Neuronal stem cell (in vitro differentiated cells): ENCODE results near the gene KCTD16.

Experiments used
- DNase-seq: peaks from one replicate; pipeline ENCODE4 v3.0.0-alpha.2; 2013; ENCODE audit warnings: low spot score
- H2AFZ ChIP-seq: one replicate; pipeline ENCODE4 v1.6.1; 2013; ENCODE audit warnings: mild to moderate bottlenecking, low read length, inconsistent platforms
- H2AK5ac ChIP-seq: 2 replicates; pipeline ENCODE4 v1.6.1; 2013; ENCODE audit warnings: low read depth, mild to moderate bottlenecking, inconsistent platforms, low read length, moderate library complexity, mixed read lengths
- H2BK120ac ChIP-seq: 2 replicates; pipeline ENCODE4 v1.6.1; 2013; ENCODE audit warnings: low read depth, mild to moderate bottlenecking, inconsistent platforms, low read length, moderate library complexity, mixed read lengths
- H2BK12ac ChIP-seq: one replicate; pipeline ENCODE4 v1.6.1; 2013; ENCODE audit warnings: low read length, inconsistent platforms
- H2BK15ac ChIP-seq: 2 replicates; pipeline ENCODE4 v1.6.1; 2013; ENCODE audit warnings: mild to moderate bottlenecking, low read length, inconsistent platforms, mixed read lengths
- H2BK5ac ChIP-seq: one replicate; pipeline ENCODE4 v1.6.1; 2013; ENCODE audit warnings: inconsistent platforms, mild to moderate bottlenecking, low read length, moderate library complexity
- H3K14ac ChIP-seq: one replicate; pipeline ENCODE4 v1.6.1; 2013; ENCODE audit warnings: low read length, inconsistent platforms
- H3K18ac ChIP-seq: 2 replicates; pipeline ENCODE4 v1.6.1; 2013; ENCODE audit warnings: low read length, inconsistent platforms
- H3K23ac ChIP-seq: 2 replicates; pipeline ENCODE4 v1.6.1; 2013; ENCODE audit warnings: low read depth, mild to moderate bottlenecking, mixed read lengths, low read length, inconsistent platforms; ENCODE audit not compliant: poor library complexity
- H3K27ac ChIP-seq: replicated peaks from 3 replicates; pipeline ENCODE4 v1.5.1; 2013; ENCODE audit warnings: low read length, inconsistent platforms
- H3K27me3 ChIP-seq, 3 experiments: 2 replicates each; pipeline ENCODE4 v1.6.1; 2013; ENCODE audit warnings: low read length in 3 of 3, mild to moderate bottlenecking in 2 of 3, inconsistent platforms in 1 of 3, low read depth in 1 of 3, mixed read lengths in 1 of 3, moderate library complexity in 1 of 3; ENCODE audit not compliant: control insufficient read depth in 3 of 3, insufficient read depth in 3 of 3
- H3K36me3 ChIP-seq, 2 donors: replicated peaks in 1 of 2; 2 replicates each; pipeline ENCODE4 v1.6.1; 2013; ENCODE audit warnings: low read length in 2 of 2; ENCODE audit not compliant: control insufficient read depth in 2 of 2, insufficient read depth in 2 of 2
- H3K4ac ChIP-seq: 2 replicates; pipeline ENCODE4 v1.6.1; 2013; ENCODE audit warnings: inconsistent platforms, mild to moderate bottlenecking, low read length, moderate library complexity
- H3K4me1 ChIP-seq, 2 donors: 1 replicate in 1 of 2; 2 replicates in 1 of 2; pipeline ENCODE4 v1.6.1; 2013; ENCODE audit warnings: low read length in 2 of 2, low read depth in 1 of 2; ENCODE audit not compliant: control insufficient read depth in 2 of 2, insufficient read depth in 1 of 2
- H3K4me2 ChIP-seq: one replicate; pipeline ENCODE4 v1.6.1; 2013; ENCODE audit warnings: mild to moderate bottlenecking, low read length, inconsistent platforms; ENCODE audit not compliant: insufficient read depth, poor library complexity, severe bottlenecking
- H3K4me3 ChIP-seq, 2 donors: 2 replicates each; pipeline ENCODE4 v1.5.1; 2013; ENCODE audit warnings: low read length in 2 of 2, mild to moderate bottlenecking in 2 of 2, inconsistent platforms in 1 of 2, moderate library complexity in 1 of 2
- H3K79me1 ChIP-seq: one replicate; pipeline ENCODE4 v1.6.1; 2013; ENCODE audit warnings: low read depth, mild to moderate bottlenecking, inconsistent platforms, low read length, moderate library complexity
- H3K9ac ChIP-seq: one replicate; pipeline ENCODE4 v1.6.1; 2013; ENCODE audit warnings: mild to moderate bottlenecking, low read depth, low read length, inconsistent platforms; ENCODE audit not compliant: poor library complexity
- H3K9me3 ChIP-seq, 2 donors: replicated peaks in 1 of 2; 2 replicates each; pipeline versions ENCODE3 to v1.6.1; 2013; ENCODE audit warnings: low read length in 2 of 2, mild to moderate bottlenecking in 2 of 2, inconsistent platforms in 1 of 2, low read depth in 1 of 2, mixed read lengths in 1 of 2, moderate library complexity in 1 of 2; ENCODE audit not compliant: control insufficient read depth in 2 of 2, insufficient read depth in 1 of 2
- H4K8ac ChIP-seq: one replicate; pipeline ENCODE4 v1.6.1; 2013; ENCODE audit warnings: low read depth, mild to moderate bottlenecking, inconsistent platforms, low read length, moderate library complexity
- H4K91ac ChIP-seq: one replicate; pipeline ENCODE4 v1.6.1; 2013; ENCODE audit warnings: low read length, low read depth, mild to moderate bottlenecking, inconsistent platforms; ENCODE audit not compliant: poor library complexity
- WGBS, 2 donors: extraction: QIAGEN DNeasy Blood & Tissue Kit; methylation state at CpG; one replicate each; pipeline ENCODE4 v1.1.7; 2013; ENCODE audit warnings: missing lambda C conversion rate in 2 of 2, mixed read lengths in 1 of 2; ENCODE audit not compliant: insufficient read length in 2 of 2, insufficient replicate concordance in 1 of 2; ENCODE audit errors: extremely low coverage in 2 of 2; 5-methylcytosine and 5-hydroxymethylcytosine counted together

Gene KCTD16

DNA sequence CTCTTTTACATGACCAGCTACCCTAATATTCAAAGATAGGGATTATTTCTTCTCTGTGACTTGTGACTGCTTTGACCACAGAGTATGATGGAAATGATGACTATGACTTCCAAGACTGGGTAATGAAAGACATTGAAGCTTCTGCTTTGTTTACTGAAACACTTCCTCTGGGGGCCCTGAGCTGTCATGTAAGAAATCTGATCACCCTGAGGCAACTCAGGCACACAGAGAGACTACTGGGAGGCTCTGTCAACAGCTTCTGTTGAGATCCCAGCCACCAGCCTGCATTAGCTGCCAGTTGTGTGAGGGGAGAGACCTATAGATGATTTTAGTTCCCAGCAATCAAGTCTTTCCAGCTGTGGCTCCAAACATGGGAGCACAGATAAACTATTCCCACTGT is 76.5 kb downstream of the KCTD16 start:
- no peak for DNase-seq
- Histone ChIP-seq H3K4ac (no peak overlapping the region), H3K4me1 (peaks cover 0 to 2% of the 10 kb centered on the region in 2 donors)

DNA sequence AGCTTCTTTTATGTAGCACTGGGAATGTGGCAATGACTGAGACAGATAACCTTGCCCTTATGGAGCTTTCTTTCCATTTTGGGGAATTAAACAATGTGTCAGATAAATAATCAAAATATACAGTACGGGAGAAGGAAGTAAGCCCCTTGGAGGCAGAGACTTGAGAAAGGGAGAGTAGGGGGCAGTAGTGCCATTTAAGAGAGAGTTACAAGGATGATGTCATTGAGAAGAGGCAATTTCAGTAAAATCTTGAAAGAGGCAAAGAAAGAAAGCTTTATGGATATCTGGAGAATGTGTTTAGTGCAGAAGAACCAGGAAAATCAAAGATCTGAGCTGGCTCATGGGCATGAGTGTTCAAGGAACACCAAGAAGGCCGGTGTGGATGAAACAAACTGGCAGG is 77.3 kb downstream of the KCTD16 start:
- Histone ChIP-seq H2AFZ (no peak overlapping the region), H2BK12ac (no peak overlapping the region), H3K36me3 (no peaks in the 10 kb centered on the region), H3K79me1 (no peaks in the 10 kb centered on the region), H2BK120ac (no peak overlapping the region), H3K4ac (no peak overlapping the region), H3K9me3 (no peaks in the 10 kb centered on the region), H3K4me3 (no peak overlapping the region), H3K23ac (no peak overlapping the region), H2BK15ac (no peak overlapping the region), H3K4me2 (no peak overlapping the region), H3K9ac (no peak overlapping the region), H3K4me1 (peaks cover 0 to 2% of the 10 kb centered on the region in 2 donors), H2BK5ac (no peak overlapping the region), H3K27me3 (no peaks in the 10 kb centered on the region), H2AK5ac (no peak overlapping the region), H4K91ac (no peak overlapping the region), H3K27ac (no peak overlapping the region), H4K8ac (no peak overlapping the region), H3K18ac (no peak overlapping the region), H3K14ac (no peak overlapping the region)
- no CpG with 5 or more reads among the region's 2 CpGs for WGBS, 2 donors
- DNase-seq, result no peak

More for the DNA sequence above, 76.5 kb downstream of the KCTD16 start:
- Histone ChIP-seq H3K79me1 (no peaks in the 10 kb centered on the region), H3K18ac (no peak overlapping the region), H4K91ac (no peak overlapping the region), H2BK5ac (no peak overlapping the region), H4K8ac (no peak overlapping the region), H2BK120ac (no peak overlapping the region), H3K14ac (no peak overlapping the region), H3K4me2 (no peak overlapping the region), H2AFZ (no peak overlapping the region), H2BK15ac (no peak overlapping the region), H3K4me3 (no peak overlapping the region), H3K27me3 (no peaks in the 10 kb centered on the region), H3K36me3 (no peaks in the 10 kb centered on the region), H3K27ac (no peak overlapping the region), H3K9me3 (no peaks in the 10 kb centered on the region), H2AK5ac (no peak overlapping the region), H3K9ac (no peak overlapping the region), H3K23ac (no peak overlapping the region), H2BK12ac (no peak overlapping the region)

DNA sequence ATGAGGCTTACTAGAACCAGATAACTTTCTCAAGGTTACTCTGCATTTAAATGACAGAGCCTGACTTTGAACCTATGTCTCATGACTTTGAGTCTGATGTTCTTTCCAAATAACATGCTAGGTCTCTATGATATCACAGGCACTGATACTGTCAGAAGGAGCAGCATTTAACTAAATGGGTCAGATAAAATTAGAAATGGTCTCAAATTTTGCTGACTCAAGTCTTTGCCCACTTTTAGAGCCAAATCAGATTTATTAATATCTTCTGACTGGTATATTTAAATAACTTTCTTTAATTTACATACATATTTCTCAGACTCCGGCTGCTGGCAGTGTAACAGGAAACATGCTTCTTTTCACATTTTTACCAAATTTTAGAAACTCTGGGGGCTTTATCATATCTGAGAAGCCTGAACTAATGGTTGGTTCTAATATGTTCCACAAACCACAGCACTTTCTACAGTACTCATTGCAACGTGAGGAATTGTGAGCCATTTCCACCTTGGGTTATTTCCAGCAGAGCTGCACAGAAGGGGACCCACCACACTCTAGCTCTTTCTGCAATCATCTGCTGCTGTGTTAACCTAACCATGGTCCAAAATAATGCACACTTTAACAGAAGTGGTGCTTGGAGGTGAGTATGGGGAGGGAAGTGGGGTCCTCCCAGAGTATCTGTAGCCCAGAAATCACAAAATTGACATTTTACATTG is 79.2 kb downstream of the KCTD16 start:
- Histone ChIP-seq H2AFZ (no peak overlapping the region), H3K4me2 (no peak overlapping the region), H3K23ac (no peak overlapping the region), H2BK12ac (no peak overlapping the region), H2BK15ac (no peak overlapping the region), H2BK120ac (no peak overlapping the region), H2BK5ac (no peak overlapping the region), H3K4ac (no peak overlapping the region), H4K91ac (no peak overlapping the region), H3K4me1 (peaks cover 0 to 2% of the 10 kb centered on the region in 2 donors), H3K4me3 (no peak overlapping the region), H4K8ac (no peak overlapping the region), H3K27ac (no peak overlapping the region), H3K79me1 (no peaks in the 10 kb centered on the region), H3K9ac (no peak overlapping the region), H3K36me3 (no peaks in the 10 kb centered on the region), H2AK5ac (no peak overlapping the region), H3K18ac (no peak overlapping the region), H3K14ac (no peak overlapping the region), H3K27me3 (no peaks in the 10 kb centered on the region), H3K9me3 (no peaks in the 10 kb centered on the region)
- DNase-seq, result no peak
- no CpG with 5 or more reads among the region's 2 CpGs for WGBS, 2 donors

DNA sequence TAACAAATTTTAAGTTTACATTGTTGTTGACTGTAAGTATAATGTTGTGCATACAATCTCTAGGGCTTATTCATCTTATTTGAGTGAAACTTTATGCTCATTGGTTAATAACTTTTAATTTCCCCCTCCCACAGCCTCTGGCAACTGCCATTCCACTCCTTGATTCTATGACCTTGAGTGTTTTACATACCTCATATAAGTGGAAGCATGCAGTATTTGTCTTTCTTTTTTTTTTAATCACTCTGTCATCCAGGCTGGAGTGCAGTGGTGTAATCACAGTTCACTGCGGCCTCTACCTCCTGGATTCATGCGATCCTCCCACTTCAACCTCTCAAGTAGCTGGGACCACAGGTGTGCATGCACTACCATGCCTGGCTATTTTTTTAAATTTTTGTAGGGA is 83.9 kb downstream of the KCTD16 start:
- no peak overlapping the region for H3K23ac ChIP-seq
- H3K9me3 ChIP-seq, result no peaks in the 10 kb centered on the region
- no peak overlapping the region for H3K4ac ChIP-seq
- no peaks in the 10 kb centered on the region for H3K79me1 ChIP-seq
- H3K36me3 ChIP-seq, result no peaks in the 10 kb centered on the region
- peaks cover 0 to 2% of the 10 kb centered on the region in 2 donors for H3K4me1 ChIP-seq
- H4K8ac ChIP-seq, result no peak overlapping the region
- H3K9ac ChIP-seq, result no peak overlapping the region
- no peak overlapping the region for H3K14ac ChIP-seq
- H2BK12ac ChIP-seq, result no peak overlapping the region
- H4K91ac ChIP-seq, result no peak overlapping the region
- H3K18ac ChIP-seq, result no peak overlapping the region
- H2AK5ac ChIP-seq, result no peak overlapping the region
- DNase-seq, result no peak
- no peak overlapping the region for H2BK15ac ChIP-seq
- no peak overlapping the region for H3K27ac ChIP-seq
- no peak overlapping the region for H2BK120ac ChIP-seq
- H2AFZ ChIP-seq, result no peak overlapping the region
- H3K27me3 ChIP-seq, result no peaks in the 10 kb centered on the region
- no peak overlapping the region for H3K4me3 ChIP-seq
- WGBS, 2 donors, result no CpG with 5 or more reads among the region's 2 CpGs
- no peak overlapping the region for H2BK5ac ChIP-seq
- no peak overlapping the region for H3K4me2 ChIP-seq
